HEK293 (cell line): ENCODE measurements around the gene TFDP1.

Experiments used
- MEIS1 ChIP-seq: sonication (generic); formaldehyde crosslinking; IDR thresholded peaks from 2 replicates; pipeline ENCODE4 v1.8.1; 2022; ENCODE audit warnings: missing genetic modification reagents, mild to moderate bottlenecking, borderline replicate concordance
- ZFHX2 ChIP-seq: fragments of 450-650 bp; formaldehyde crosslinking; conservative IDR thresholded peaks from 2 replicates; pipeline ENCODE4 v1.5.1; 2016; ENCODE audit warnings: missing biosample characterization, missing genetic modification characterization
- ZFP3 ChIP-seq: fragments of 450-650 bp; formaldehyde crosslinking; IDR thresholded peaks from 2 replicates; pipeline ENCODE4 v1.5.1; 2016; ENCODE audit warnings: low read depth, missing biosample characterization, missing genetic modification characterization
- ZNF324 ChIP-seq: fragments of 450-650 bp; formaldehyde crosslinking; IDR thresholded peaks from 2 replicates; pipeline ENCODE4 v1.5.1; 2016; ENCODE audit warnings: missing biosample characterization, missing genetic modification characterization
- ZNF555 ChIP-seq: fragments of 450-650 bp; formaldehyde crosslinking; conservative IDR thresholded peaks from 2 replicates; pipeline ENCODE4 v1.5.1; 2017; ENCODE audit warnings: missing biosample characterization, mild to moderate bottlenecking, missing genetic modification characterization, inconsistent platforms
- ZNF561 ChIP-seq: fragments of 450-650 bp; IDR thresholded peaks from 2 replicates; pipeline ENCODE4 v1.5.1; 2018; ENCODE audit warnings: missing biosample characterization, missing genetic modification characterization, borderline replicate concordance
- TF ChIP-seq, protein P1 (sequence below): fragments of 450-650 bp; formaldehyde crosslinking; IDR thresholded peaks from 2 replicates; pipeline ENCODE4 v1.5.1; 2016; ENCODE audit warnings: missing biosample characterization, missing genetic modification characterization
- TF ChIP-seq, protein P2 (sequence below): fragments of 450-650 bp; formaldehyde crosslinking; IDR thresholded peaks from 2 replicates; pipeline ENCODE4 v1.5.1; 2016; ENCODE audit warnings: missing biosample characterization, missing genetic modification characterization
- TF ChIP-seq, protein P3 (sequence below): fragments of 450-650 bp; formaldehyde crosslinking; IDR thresholded peaks from 2 replicates; pipeline ENCODE4 v1.5.1; 2016; ENCODE audit warnings: missing biosample characterization, missing genetic modification characterization, low read depth

DNA sequence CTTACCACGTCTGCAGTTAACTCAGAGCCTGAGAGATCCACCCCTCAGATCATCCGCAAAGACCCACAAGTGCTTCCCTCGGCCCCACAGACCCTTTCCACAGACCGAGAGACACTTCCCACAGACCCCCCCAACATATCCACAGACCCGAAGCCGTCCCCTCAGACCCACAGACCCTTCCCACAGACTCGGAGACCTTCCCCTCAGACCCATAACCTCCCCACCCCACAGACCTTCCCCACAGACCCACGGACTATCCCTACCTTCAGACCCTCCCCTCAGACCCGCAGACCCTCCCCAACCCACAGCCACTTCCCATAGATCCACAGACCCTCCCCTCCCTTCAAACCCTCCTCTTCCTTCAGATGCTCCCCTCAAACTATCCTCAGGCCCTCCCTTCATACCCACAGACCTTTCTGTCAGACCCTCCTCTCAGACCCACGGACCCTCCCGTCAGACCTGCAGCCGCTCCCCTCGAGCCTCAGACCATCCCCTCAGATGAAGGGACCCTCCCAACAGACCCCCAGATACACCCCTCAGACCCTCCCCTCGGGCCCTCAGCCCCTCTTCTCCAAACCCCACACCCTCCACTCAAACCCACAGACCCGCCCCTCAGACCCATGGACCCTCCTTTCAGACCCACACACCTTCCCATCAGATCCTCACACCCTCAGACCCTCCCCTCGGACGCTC is 20.1 kb upstream of the TFDP1 start:
- TF ChIP-seq, protein P1, sequence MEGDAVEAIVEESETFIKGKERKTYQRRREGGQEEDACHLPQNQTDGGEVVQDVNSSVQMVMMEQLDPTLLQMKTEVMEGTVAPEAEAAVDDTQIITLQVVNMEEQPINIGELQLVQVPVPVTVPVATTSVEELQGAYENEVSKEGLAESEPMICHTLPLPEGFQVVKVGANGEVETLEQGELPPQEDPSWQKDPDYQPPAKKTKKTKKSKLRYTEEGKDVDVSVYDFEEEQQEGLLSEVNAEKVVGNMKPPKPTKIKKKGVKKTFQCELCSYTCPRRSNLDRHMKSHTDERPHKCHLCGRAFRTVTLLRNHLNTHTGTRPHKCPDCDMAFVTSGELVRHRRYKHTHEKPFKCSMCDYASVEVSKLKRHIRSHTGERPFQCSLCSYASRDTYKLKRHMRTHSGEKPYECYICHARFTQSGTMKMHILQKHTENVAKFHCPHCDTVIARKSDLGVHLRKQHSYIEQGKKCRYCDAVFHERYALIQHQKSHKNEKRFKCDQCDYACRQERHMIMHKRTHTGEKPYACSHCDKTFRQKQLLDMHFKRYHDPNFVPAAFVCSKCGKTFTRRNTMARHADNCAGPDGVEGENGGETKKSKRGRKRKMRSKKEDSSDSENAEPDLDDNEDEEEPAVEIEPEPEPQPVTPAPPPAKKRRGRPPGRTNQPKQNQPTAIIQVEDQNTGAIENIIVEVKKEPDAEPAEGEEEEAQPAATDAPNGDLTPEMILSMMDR (tag by site-specific recombination) = no peak
- TF ChIP-seq, protein P2, sequence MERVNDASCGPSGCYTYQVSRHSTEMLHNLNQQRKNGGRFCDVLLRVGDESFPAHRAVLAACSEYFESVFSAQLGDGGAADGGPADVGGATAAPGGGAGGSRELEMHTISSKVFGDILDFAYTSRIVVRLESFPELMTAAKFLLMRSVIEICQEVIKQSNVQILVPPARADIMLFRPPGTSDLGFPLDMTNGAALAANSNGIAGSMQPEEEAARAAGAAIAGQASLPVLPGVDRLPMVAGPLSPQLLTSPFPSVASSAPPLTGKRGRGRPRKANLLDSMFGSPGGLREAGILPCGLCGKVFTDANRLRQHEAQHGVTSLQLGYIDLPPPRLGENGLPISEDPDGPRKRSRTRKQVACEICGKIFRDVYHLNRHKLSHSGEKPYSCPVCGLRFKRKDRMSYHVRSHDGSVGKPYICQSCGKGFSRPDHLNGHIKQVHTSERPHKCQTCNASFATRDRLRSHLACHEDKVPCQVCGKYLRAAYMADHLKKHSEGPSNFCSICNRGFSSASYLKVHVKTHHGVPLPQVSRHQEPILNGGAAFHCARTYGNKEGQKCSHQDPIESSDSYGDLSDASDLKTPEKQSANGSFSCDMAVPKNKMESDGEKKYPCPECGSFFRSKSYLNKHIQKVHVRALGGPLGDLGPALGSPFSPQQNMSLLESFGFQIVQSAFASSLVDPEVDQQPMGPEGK (tag by site-specific recombination) = no peak
- TF ChIP-seq ZNF324 (tag by site-specific recombination) = no peak
- TF ChIP-seq MEIS1 (CRISPR knock-in tag) = no peak
- no peak for TF ChIP-seq ZNF555 (tag by site-specific recombination)
- TF ChIP-seq, protein P3, sequence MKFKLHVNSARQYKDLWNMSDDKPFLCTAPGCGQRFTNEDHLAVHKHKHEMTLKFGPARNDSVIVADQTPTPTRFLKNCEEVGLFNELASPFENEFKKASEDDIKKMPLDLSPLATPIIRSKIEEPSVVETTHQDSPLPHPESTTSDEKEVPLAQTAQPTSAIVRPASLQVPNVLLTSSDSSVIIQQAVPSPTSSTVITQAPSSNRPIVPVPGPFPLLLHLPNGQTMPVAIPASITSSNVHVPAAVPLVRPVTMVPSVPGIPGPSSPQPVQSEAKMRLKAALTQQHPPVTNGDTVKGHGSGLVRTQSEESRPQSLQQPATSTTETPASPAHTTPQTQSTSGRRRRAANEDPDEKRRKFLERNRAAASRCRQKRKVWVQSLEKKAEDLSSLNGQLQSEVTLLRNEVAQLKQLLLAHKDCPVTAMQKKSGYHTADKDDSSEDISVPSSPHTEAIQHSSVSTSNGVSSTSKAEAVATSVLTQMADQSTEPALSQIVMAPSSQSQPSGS (tag by site-specific recombination) = no peak
- no peak for TF ChIP-seq ZNF561 (tag by site-specific recombination)
- TF ChIP-seq ZFHX2 (tag by site-specific recombination) = no peak
- TF ChIP-seq ZFP3 = no peak
